Psoas muscle (tissue), 7 donors: ENCODE measurements around the gene ADAM30. TPM values are rescaled to one million over a fixed set of nuclear protein-coding genes. Genes with fewer than 3 reads are reported as not detected.

Experiments used
- polyA plus RNA-seq, 3 donors: library from polyadenylated mRNA; stranded (reverse); fragments of 200-250 nt; gene quantifications; one replicate each; pipeline ENCODE4 v1.2.3, GENCODE V29; 2013
- total RNA-seq, 4 donors: library from RNA; stranded (reverse); fragmentation: NEBNext Ultra II Directional in 2 of 4; extraction: Animal tissue kit (Norgen Biotek cat#: 25700) in 2 of 4; gene quantifications; one replicate each; pipeline versions ENCODE4 v1.2.1 to v1.2.4, GENCODE V29; 2021 to 2023
- donor health status: healthy with polysubstance abuse.
- donor health status: DM: no; HTN: no; CAD: no; lungs with moderate emphysema.
- donor health status: Bipolar disorder and iron deficiency.
- donor health status: healthy.
- donor health status: DM: no; HTN: no; CAD: no.
- donor health status: DM: no; HTN: no; CAD: no.
- donor health status: DM: yes; HTN: yes; CAD: no.

ADAM30 gene
- total and polyA plus RNA-seq, 7 donors = not detected

Other genes starting within 250 kb of the ADAM30 start
- gene ZNF697, start 248.2 kb downstream of the ADAM30 start, total RNA-seq = 1 to 10 TPM; 2.9 to 4.9 (median 3.9) TPM
- gene ZNF697, start 248.2 kb downstream of the ADAM30 start, polyA plus RNA-seq = 1 to 10 TPM; 1.3 to 2.2 (median 2.0) TPM
- gene PHGDH, start 184.6 kb downstream of the ADAM30 start, total RNA-seq = 1 to 10 TPM; 1.3 to 5.1 (median 3.6) TPM
- gene PHGDH, start 184.6 kb downstream of the ADAM30 start, polyA plus RNA-seq = 1 to 10 TPM; 1.4 to 3.1 (median 2.7) TPM
- gene HMGCS2, start 127.6 kb downstream of the ADAM30 start, total RNA-seq = 10 to 100 TPM in 2 of 4 donors, 1 to 10 TPM in 2; 1.7 to 55.2 (median 17.5) TPM
- 10 to 100 TPM in 2 of 3 donors, under 1 TPM in 1; 0.10 to 14.4 (median 14.1) TPM for gene HMGCS2, start 127.6 kb downstream of the ADAM30 start, polyA plus RNA-seq
- gene REG4, start 85.1 kb downstream of the ADAM30 start, total RNA-seq = not detected
- gene REG4, start 85.1 kb downstream of the ADAM30 start, polyA plus RNA-seq = under 1 TPM in 1 of 3 donors, not detected in 2; 0.10 TPM
- gene NOTCH2, start 173.1 kb upstream of the ADAM30 start, total RNA-seq = 10 to 100 TPM; 15.4 to 19.7 (median 17.3) TPM
- 1 to 10 TPM; 2.1 to 5.7 (median 3.2) TPM for gene NOTCH2, start 173.1 kb upstream of the ADAM30 start, polyA plus RNA-seq